ENCODE measurements around the gene RBM24.
"Not testable (repeated sequence)": the region's sequence is repeated elsewhere in the genome, so short reads cannot be mapped to it uniquely, and the experiment has no call there.

RBM24 gene

DNA sequence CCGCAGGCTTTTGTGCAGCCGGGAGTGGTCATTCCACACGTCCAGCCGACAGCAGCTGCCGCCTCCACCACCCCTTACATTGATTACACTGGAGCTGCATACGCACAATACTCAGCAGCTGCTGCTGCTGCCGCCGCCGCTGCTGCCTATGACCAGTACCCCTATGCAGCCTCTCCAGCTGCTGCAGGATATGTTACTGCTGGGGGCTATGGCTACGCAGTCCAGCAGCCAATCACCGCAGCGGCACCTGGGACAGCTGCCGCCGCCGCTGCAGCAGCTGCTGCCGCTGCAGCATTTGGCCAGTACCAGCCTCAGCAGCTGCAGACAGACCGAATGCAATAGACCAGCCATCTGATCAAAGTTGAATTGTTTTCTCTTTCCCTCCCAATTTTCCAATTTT, 10.6 kb downstream of the RBM24 start:
- DNase-seq (ENCODE audit: low spot score), result no peak

- DNase-seq (ENCODE audit: low spot score), result no peak
Measured at GRCh38 chr6:17292600-17293133, 11.5 kb downstream of the RBM24 start.

- no peak for DNase-seq (ENCODE audit: low spot score)
Measured at GRCh38 chr6:17293395-17293794, 12.2 kb downstream of the RBM24 start.

DNA sequence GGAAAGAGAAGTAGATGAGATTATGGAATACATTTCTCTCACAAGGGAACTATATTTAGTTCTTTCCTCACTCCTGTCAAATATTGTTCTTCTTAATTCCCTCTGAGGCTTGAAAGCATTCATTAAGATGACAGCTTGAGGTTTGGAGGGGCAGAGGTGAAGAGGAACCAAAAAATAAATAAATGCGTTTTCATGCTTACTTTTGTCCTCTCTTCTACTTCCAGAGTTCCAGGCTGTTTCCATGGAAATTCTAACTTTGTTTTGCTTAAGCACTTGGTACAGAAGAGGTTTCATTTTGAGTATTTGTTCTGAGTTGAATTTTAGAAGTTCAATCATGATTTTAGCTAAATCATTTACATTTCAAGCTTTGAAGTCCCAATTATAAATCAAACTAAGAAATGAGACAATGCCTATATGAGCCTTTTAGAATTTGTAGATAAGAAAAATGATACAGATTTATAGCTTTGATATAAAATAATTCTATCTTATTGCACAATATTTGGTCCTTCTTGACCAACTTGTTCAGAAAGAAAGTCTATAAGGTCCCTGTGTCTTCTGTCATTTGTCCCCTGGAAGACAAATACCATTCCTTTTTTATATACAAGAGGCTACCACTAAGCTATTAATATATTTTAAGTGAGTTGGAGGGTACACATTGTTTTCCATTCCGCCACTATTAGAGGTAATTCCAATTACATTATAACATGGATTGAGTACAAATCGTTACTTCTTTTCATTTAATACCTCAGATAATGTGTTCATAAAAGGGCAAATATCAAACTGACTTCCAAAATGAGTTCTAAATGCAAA, 16.3 kb downstream of the RBM24 start:
- no peak for DNase-seq (ENCODE audit: low spot score)

- no peak for DNase-seq (ENCODE audit: low spot score)
Measured at GRCh38 chr6:17298257-17298656, 17.1 kb downstream of the RBM24 start.

- no peak for DNase-seq (ENCODE audit: low spot score)
Measured at GRCh38 chr6:17299222-17299621, 18.1 kb downstream of the RBM24 start.

DNA sequence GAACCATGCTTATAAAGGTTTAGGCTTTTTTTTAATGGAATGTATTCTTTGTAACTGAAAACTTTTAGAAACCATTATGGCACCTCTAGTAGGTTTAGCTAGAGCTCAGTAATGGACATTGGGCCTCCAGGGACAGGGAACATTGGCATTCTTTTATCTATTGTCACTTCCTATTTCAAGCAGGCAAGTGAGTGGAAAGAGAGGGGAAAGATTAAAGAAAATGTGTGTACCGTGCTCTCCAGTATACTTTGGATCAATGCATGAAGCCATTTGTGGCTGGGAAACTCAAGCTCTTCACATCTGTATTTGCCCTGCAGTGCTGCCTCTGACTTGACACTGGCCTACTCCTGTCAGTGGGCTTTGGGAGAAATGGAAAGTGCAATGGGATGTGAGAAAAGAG, 18.6 kb downstream of the RBM24 start:
- no peak for DNase-seq (ENCODE audit: low spot score)

DNA sequence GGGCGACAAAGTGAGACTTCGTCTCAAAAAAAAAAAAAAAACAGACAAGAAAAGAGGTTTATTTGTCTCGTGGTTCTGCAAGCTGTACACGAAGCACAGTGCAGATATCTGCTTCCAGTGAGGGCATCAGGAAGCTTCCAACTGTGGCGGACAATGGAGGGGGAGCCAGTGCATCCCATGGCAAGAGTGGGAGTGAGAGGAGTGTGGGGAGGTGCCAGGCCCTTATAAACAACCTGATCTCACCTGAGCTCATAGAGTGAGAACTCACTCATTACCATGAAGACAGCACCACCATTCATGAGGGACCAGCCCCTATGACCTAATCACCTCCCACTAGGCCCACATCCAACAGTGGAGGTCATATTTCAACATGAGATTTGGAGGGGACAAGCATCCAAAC, 19.5 kb downstream of the RBM24 start:
- no peak for DNase-seq (ENCODE audit: low spot score)

DNA sequence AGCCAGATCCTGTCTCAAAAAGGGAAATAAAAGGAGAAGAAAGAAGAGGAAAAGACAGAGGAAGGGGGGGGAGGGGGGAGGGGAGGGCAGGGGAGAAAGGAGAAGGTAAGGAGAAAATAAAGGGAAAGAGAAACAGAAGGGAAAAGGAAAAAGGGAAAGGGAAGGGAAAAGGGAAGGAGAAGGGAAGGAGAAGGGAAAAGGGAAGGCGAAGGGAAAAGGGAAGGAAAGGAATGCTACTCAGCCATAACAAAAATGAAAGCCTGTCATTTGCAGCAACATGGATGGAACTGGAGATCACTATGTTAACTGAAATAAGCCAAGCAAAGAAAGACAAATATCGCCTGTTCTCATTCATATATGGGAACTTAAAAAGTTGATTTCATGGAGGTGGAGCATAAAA, 22.3 kb downstream of the RBM24 start:
- DNase-seq (ENCODE audit: low spot score), result no peak

DNA sequence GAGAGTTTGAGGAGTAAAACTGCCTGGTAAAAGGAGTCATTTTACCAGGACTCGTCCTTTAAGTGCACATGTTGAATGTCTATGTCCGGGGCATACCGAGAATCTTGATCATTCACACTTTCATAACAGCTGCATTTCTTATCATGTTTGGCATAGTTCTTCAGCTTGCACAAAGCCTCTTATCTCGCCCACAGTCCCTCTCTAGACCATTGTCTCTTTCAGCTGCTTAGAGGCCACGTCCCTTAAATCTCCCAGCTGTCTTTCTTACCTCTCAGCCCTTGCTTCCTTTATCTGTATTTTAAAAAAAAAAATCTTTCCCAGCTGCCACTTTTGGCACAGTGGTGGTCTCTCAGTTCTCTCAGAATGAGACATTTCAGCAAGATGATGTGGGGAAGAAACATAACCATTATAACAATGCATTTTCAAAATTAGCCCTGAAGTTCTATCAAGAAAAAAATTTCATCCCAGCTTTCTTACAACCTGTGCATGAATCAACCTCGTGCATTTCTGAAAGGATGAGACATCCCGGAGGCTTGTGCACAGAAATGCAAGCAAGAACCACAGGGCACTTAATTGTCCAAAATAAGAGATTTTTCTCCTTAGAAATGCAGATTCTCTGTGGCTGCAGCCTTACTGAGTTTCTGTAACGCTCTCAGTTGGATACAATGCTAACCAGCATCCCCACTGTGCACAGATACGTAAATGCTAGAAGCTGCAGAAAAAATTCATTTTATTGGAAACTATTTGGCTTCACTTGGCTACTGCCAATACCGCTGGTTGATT, 24.2 kb downstream of the RBM24 start:
- DNase-seq (ENCODE audit: low spot score), result no peak

- DNase-seq (ENCODE audit: low spot score), result peak; percentile 57
Measured at GRCh38 chr6:17311595-17312311, 30.6 kb downstream of the RBM24 start.

DNA sequence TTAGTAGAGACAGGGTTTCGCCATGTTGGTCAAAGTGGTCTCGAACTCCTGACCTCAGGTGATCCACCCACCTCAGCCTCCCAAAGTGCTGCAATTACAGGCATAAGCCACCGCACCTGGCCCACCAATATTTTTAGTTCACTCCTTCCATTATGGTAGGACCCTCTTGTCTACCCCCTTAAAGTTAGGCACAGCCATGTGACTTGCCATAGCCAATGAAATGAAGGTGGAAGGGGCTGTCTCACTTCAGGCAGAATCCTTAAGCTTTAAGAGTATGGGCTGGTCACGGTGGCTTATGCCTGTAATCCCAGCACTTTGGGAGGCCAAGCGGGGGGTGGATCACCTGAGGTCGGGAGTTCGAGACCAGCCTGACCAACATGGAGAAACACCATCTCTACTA, 32.1 kb downstream of the RBM24 start:
- DNase-seq (ENCODE audit: low spot score), result not testable (repeated sequence)

GRCh38 chr6:17313971-17314370, 32.8 kb downstream of the RBM24 start:
- DNase-seq (ENCODE audit: low spot score), result no peak

DNA sequence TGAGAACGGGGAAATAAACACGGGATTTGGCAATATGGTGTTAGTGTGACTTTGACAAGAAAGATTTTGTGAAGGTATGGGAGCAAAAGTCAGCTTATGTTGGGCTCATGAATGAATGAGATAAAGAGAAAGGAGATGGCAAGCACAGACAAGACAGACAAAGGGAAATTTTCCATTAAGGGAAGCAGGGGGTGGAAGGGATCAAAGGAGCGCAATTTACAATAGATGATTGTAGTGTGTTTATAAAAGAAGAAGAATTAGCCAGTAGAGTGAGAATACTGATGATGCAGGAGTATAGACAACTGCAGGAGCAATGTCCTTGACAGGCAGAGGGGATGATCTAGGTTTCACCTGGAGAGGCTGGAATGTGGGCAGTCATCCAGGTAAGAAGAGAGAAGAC, 34.1 kb downstream of the RBM24 start:
- DNase-seq (ENCODE audit: low spot score), result no peak

DNA sequence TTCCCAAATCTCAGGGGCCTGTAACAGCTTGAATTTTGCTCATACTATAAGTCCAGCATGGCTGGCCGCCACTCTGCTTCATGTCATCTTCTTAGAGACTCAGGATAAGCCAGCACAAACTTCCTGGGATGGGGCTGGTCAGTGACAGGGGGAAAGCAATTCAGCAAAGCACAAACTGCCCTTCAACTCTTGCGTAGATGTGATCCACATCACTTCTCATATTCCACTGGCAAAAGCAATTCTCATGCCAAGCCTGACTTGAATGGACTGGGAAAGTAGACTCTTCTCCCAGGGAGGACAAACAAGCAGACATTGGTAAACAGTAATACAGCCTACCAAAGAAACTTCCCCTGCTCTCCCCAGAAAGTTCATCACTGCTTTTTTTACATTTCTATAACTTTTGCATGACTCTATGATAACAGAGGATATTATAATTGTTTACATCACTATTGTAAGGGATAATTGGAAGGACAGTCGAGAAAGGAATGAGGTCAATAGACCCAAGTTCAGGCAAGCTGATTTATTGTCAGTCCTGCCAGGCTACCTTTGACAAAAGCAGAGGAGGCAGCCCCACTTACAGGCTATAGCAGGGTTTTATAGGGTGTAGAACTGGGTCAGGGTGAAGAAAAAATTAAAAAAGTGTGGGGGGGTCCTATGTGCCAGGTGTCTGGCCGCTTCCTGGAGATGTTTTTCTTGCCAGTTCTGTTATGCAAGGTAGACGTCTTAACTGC, 37.4 kb downstream of the RBM24 start:
- no peak for DNase-seq (ENCODE audit: low spot score)

DNA sequence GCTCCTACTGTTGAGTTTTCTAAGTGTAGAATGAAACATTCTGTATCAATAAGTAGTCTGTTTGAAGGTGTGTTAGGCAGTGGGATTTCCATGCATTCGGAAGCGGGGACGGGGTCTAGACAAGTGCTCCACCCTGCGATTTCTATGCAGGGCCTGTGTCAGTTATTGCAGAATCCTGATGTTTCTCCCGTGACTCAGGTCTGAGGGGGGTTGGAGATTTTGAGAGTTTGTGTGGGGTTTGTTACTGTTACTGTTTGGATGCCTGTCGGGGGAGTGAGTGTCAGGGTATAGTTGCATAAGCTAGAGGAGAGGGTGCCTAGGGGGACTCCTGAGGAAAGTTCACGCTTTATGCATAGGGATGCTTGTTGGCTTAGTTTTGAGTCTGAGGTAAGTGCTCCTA, 39.1 kb downstream of the RBM24 start:
- DNase-seq (ENCODE audit: low spot score), result not testable (repeated sequence)

GRCh38 chr6:17331238-17331637, 50.1 kb downstream of the RBM24 start:
- no peak for DNase-seq (ENCODE audit: low spot score)

DNA sequence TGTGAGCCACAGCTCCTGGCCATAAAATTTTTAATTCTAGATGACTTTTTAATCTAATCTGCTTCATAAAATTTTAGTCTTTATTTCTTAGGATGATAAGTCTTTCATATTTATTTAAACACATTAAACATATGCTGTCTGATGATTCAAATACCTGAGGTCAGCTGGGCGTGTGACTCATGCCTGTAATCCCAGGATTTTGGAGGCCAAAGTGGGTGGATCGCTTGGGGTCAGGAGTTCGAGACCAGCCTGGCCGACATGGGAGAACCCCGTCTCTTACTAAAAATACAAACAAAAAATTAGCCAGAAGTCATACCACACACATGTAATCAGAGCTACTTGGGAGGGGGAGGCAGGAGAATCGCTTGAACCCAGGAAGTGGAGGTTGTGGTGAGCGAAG, 53.1 kb downstream of the RBM24 start:
- no peak for DNase-seq (ENCODE audit: low spot score)

- no peak for DNase-seq (ENCODE audit: low spot score)
Measured at GRCh38 chr6:17336425-17336824, 55.3 kb downstream of the RBM24 start.

DNA sequence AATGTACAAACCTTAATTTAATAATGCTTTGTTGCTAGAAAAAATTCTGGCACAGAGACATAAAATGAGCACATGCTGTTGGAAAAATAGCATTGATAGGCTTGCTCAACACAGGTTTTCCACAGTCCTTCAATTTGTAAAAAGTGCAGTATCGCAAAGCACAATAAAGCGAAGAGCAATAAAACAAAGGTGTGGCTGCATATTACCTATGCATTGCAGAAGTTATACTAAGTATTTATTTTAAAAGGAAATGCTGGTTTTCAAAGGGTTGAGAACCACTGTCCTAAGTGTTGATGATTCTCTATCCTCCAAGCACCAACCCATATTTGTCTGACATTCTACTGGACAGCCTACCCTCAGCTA, 58.1 kb downstream of the RBM24 start:
- no peak for DNase-seq (ENCODE audit: low spot score)

DNA sequence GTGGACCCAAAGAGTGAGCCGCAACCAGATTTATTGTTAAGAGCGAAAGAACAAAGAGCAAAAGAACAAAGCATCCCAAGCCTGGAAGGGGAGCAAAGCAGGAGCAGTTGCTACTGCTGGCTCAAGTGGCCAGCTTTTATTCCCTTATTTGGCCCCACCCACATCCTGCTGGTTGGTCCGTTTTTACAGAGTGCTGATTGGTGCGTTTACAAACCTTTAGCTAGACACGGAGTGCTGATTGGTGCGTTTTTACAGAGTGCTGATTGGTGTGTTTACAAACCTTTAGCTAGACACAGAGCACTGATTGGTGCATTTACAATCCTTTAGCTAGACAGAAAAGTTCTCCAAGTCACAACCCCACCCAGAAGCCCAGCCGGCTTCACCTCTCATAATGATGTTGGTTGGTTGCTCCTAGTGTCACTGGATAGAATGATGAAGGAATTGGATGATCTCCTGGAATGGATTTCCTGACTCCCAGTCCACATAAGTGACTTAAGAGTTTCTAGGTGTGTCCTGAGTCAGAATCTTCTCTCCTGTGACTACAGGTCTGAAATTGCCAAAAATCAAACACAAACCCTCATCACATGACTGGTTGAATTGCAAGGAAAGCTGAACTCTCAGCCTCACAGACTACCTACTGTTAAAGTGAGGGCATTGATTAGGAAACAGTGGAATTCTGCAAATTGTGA, 60.1 kb downstream of the RBM24 start:
- DNase-seq (ENCODE audit: low spot score), result no peak
